Epithelial cell of esophagus (primary cell): ENCODE measurements around the gene INPP5A.

Experiments used
- DNase-seq: peaks from one replicate; pipeline ENCODE4 v3.0.0; 2010; ENCODE audit warnings: low read depth
- H3K4me3 ChIP-seq: 2 replicates; pipeline ENCODE4 v1.5.1; 2011; ENCODE audit warnings: mild to moderate bottlenecking, low read length, control low read depth
- TF ChIP-seq, protein P1 (sequence below): IDR thresholded peaks from 2 replicates; pipeline ENCODE4 v1.5.1; 2011; ENCODE audit warnings: low read depth, mild to moderate bottlenecking, low read length, control low read depth, inconsistent platforms; ENCODE audit not compliant: insufficient read depth; ENCODE audit errors: missing control alignments

INPP5A gene

GRCh38 chr10:132730573-132730953 is 193.0 kb downstream of the INPP5A start:
- no peak for DNase-seq
- TF ChIP-seq, protein P1, sequence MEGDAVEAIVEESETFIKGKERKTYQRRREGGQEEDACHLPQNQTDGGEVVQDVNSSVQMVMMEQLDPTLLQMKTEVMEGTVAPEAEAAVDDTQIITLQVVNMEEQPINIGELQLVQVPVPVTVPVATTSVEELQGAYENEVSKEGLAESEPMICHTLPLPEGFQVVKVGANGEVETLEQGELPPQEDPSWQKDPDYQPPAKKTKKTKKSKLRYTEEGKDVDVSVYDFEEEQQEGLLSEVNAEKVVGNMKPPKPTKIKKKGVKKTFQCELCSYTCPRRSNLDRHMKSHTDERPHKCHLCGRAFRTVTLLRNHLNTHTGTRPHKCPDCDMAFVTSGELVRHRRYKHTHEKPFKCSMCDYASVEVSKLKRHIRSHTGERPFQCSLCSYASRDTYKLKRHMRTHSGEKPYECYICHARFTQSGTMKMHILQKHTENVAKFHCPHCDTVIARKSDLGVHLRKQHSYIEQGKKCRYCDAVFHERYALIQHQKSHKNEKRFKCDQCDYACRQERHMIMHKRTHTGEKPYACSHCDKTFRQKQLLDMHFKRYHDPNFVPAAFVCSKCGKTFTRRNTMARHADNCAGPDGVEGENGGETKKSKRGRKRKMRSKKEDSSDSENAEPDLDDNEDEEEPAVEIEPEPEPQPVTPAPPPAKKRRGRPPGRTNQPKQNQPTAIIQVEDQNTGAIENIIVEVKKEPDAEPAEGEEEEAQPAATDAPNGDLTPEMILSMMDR, result no peak
- no peak overlapping the region for H3K4me3 ChIP-seq

GRCh38 chr10:132732518-132732917 is 194.9 kb downstream of the INPP5A start:
- H3K4me3 ChIP-seq, result no peak overlapping the region
- TF ChIP-seq, protein P1, result no peak
- no peak for DNase-seq

- TF ChIP-seq, protein P1, result no peak
- DNase-seq, result no peak
- H3K4me3 ChIP-seq, result no peak overlapping the region
Observed at GRCh38 chr10:132733926-132734325, 196.3 kb downstream of the INPP5A start.

- no peak overlapping the region for H3K4me3 ChIP-seq
- DNase-seq, result no peak
- TF ChIP-seq, protein P1, result no peak
Observed at GRCh38 chr10:132735341-132735775, 197.8 kb downstream of the INPP5A start.

GRCh38 chr10:132735923-132736391 is 198.4 kb downstream of the INPP5A start:
- no peak for DNase-seq
- TF ChIP-seq, protein P1, result no peak
- no peak overlapping the region for H3K4me3 ChIP-seq

DNA sequence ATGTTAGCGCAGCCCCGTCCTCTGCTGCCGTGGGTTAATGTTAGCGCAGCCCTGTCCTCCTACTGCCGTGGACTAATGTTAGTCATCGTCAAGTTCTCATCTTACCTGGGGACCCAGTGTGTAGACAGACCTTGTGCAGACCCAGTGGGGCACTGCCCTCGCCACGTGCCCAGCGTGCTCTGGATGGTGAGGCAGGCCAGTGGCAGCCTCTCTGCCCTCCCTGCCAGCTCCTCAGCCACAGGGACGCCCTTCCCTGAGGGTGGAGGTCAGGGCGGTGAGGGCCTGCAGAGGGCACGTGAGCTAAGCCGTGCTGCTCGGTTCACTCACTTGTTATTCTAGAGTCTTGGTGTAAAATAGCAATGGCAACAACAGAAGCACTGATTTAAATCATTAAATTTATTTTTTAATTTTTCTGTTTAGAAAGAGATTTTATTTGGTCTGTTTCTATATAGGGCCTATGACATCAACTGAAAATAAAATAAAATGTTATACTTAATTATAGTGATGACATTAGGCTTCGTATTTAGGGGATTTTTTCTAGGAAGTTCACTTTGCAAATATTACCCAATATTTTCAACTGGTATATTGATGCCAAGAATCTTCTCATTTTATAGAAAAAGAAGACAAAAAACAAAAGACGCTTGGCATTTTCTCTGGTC is 199.9 kb downstream of the INPP5A start:
- TF ChIP-seq, protein P1, result no peak
- no peak overlapping the region for H3K4me3 ChIP-seq
- DNase-seq, result no peak
